DMS153 treated with DMSO at 0.1 percent for 48 hours (cell line): ENCODE data around the gene B4GALT1.
"Not testable (repeated sequence)": the region's sequence is repeated elsewhere in the genome, so short reads cannot be mapped to it uniquely, and the experiment has no call there.

Experiments used
- DNase-seq: peaks from one replicate; lab custom pipeline; 2025; ENCODE audit not compliant: unreplicated experiment; lab: John Stamatoyannopoulos, UW

The B4GALT1 gene

DNA sequence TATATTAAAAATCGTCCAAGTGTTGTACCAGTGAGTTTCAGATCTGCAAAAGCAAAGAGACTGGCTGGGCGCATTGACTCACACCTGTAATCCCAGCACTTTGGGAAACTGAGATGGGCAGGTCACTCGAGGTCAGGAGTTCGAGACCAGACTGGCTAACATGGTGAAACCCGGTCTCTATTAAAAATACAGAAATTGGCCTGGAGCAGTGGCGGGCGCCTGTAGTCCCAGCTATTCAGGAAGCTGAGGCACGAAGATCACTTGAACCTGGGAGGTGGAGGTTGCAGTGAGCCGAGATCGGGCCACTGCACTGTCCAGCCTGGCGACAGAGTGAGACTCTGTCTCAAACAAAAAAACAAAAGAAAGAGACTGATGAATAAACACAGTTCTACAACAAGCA, 18.3 kb upstream of the B4GALT1 start:
- DNase-seq, result no peak

DNA sequence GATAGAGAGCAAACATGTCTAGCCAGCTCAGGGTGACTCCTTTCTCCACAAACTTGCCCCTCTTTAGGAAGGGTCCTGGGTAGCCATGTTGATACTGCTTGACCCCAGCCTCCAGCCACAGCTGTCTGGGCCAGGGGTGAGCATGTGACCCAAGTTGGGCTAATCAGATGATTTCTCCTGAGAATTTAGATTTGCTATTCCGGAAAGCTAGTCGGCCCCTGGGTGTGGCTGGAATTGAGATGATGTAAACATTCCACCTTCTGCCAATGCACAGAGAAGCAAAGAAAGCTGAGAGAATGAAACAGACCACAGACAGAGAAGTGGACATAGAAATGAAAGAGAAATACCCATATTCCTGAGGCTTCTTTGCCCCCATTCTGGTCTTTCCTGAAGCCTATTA, 17.8 kb upstream of the B4GALT1 start:
- no peak for DNase-seq

- no peak for DNase-seq
Measured at GRCh38 chr9:33182519-33182918, 15.4 kb upstream of the B4GALT1 start.

- no peak for DNase-seq
Measured at GRCh38 chr9:33180526-33181184, 13.5 kb upstream of the B4GALT1 start.

DNA sequence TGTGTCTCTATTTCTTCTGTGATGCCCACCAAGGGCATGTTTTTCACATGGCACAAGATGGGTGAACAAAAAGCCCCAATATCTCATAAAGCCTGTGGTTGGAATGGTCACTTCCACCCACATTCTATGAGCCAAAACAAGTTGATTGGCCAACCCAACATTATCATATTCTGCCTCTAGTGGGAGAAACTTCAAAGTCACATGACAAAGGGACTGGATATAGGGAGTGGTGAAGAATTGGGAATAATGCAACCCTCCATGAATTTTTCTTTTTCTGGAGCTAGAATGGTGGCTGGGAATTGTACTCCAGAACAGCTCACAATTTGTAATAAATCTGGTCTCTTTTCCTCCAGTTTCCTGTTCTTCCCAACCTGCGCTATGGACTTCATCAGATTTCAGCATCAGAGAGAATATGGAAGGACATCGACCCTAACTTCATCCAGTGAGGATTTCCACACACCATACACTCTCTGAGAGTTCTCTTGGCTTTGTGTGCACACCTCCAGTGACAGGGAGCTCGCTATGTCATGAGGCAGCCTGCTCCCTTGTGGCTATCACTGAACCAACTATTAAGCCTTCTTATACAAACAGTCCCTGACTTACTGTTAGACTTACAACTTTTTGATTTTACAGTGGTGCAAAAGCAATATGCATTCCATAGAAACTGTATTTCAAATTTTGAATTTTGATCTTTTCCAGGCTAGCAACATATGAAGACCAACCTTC, 12.0 kb upstream of the B4GALT1 start:
- DNase-seq, result no peak

DNA sequence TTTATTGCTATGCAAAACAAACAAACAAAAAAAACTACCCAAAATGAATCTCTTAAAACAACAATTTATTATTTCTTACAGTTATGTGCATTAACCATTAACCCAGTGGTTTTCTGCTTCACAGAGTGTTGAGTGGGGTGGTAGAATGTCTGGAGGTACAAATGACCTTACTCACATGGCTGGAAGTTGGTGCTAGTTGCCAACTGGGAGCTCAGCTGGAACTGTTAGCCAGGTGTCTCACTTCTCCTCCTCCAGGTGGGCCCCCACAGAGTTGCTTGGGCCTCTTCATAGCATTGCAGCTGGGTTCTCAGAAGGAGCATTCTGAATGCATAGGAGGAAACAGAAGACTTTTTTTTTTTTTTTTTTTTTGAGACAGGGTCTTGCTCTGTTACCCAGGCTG, 10.5 kb upstream of the B4GALT1 start:
- no peak for DNase-seq

GRCh38 chr9:33177086-33177485, 9.9 kb upstream of the B4GALT1 start:
- DNase-seq, result no peak

DNA sequence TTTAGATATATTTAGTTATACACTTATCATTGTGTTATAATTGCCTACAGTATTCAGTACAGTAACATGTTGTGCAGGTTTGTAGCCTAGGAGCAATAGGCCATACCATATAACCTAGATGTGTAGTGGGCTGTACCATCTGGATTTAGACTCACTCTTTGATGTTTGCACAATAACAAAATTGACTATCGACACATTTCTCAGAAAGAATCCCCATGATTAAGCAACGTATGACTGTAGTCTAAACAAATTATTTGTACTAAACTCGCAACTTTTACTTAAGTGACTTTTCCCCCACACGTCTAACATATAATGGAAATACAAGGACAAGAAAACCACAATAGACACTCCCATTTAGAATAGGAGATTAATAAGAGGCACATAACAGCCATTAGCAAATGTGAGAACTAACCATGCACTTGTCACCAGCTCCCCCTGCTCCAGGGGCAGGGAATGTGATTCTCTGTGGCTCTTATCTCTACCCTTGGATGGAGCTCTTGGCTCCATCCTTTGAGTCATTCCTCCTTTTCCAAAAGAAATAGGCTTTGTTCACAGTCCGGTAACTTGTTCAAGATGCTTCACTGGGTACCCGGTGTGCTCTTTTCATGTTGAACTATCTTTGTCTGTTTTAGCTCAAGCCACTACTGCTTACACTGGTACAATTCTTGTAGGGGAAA, 8.7 kb upstream of the B4GALT1 start:
- DNase-seq, result no peak

GRCh38 chr9:33172256-33173238, 5.4 kb upstream of the B4GALT1 start:
- no peak for DNase-seq

GRCh38 chr9:33170464-33171415, 3.6 kb upstream of the B4GALT1 start:
- DNase-seq, result peak; percentile 51

DNA sequence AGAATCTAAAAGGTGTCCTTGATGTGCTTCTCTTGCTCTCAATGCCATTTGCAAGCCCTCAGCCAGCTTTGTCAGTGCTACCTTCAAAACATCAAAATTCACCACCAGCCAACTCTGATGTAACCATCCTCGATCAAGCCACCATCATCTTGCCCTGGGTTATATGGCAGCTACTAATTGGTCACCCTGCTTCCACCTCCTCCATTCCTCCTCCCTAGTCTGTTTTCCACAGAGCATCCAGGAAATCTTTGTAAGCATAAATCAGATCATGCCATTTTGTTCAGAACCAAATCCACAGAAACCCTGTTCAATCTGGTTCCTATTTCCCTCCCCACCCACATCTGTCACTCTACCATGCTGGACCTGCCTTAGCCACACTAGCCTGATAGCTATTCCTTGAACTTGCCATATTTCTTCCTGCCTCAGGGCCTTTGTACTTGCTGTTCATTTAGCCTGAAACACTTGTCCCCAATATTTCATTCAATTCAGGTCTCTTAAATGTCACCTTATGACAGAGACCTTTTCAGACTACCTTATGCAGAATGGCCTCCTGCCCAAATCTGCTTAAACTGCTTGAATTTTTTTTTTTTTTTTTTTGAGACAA, 1.9 kb upstream of the B4GALT1 start:
- DNase-seq, result no peak

DNA sequence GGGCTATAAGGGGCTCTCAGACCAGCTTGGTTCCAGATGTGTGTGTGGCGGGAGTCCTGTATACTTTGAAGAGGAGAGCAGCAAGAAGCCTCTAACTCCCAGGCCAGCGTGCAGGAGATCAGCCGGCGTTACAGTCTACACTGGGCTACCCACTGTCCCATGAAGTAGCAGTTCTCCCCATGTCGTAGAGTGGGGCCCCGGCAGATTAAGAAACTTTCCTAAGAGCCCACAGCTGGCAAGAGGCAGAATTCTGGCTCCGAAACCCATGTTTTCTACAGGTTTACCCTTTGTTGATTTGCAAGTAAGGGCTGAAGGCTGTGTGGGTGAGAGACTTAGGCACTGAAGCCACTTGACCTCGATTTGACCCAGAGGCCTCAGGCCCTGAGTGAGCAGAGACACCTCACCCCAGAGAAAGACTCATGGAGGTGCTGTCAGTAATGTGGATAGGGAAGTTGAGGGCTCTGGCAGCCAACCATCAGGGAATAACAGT, 881 bp upstream of the B4GALT1 start:
- no peak for DNase-seq

- no peak for DNase-seq
Measured at GRCh38 chr9:33166231-33167083, 679 bp downstream of the B4GALT1 start.

- no peak for DNase-seq
Measured at GRCh38 chr9:33165263-33166151, 1.6 kb downstream of the B4GALT1 start.

DNA sequence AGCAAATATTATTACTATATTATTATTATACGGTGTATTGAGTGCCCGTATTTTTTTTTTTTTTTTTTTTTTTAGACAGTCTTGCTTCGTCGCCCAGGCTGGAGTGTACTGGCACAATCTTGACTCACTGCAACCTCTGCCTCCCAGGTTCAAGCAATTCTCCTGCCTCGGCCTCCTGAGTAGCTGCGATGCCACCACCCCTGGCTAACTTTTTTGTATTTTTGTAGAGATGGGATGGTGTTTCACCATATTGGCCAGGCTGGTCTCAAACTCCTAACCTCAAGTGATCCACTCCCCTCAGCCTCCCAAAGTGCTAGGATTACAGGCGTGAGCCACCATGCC, 2.2 kb downstream of the B4GALT1 start:
- DNase-seq, result not testable (repeated sequence)

DNA sequence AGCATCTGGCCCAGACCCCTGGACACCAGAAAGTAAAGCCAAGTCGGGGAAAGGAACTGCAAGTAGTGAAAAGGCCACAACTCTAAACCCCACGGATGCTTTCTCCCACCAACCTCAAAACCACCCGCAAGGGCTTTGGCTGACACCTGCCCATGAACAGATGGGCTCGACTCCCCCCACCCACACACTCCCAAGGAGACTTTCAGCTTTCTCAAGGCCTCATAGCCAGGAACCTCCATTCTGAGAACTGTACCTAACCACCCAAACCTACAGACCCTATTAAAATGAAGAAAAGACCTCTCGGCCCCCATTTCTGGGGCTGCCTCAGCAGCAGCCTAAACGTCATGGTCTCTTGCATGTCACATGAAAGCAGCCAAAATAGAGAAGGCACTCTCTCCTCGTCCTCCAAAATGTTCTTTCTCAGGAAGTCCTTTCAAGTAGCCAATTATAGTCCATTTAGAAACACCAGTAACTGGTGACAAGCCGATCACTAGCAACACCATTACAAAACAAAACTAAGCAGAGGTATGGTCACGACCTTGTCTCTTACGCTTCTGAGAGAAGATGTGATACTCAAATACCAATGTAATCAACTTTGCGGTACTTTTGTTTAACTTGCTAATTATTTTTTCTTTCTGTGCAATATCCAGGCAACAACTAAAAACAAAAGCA, 2.9 kb downstream of the B4GALT1 start:
- no peak for DNase-seq
